Upper lobe of left lung (tissue), 6 donors: ENCODE data around the gene SPINK4. TPM values are rescaled to one million over a fixed set of nuclear protein-coding genes. Genes with fewer than 3 reads are reported as not detected.
A peak's percentile ranks its signal among the peaks of the same experiment; 100 is the strongest.

Experiments used
- ATAC-seq, 2 donors: fragments of 200-7000 bp; cut with Tn5 transposase; one replicate each; pipeline ENCODE4 v1.9.1; 2022; ENCODE audit warnings: mild to moderate bottlenecking in 2 of 2, moderate library complexity in 2 of 2; ENCODE audit not compliant: low FRiP score in 2 of 2
- DNase-seq, 2 donors: peaks; one replicate each; pipeline ENCODE4 v3.0.0-alpha.2; 2019 to 2020
- H3K27ac ChIP-seq, 4 donors: fragments of 200-600 bp; sonication (generic); one replicate each; pipeline ENCODE4 v1.5.1; 2016 to 2019
- H3K27me3 ChIP-seq, 4 donors: fragments of 200-600 bp; sonication (generic); one replicate each; pipeline ENCODE4 v1.5.1; 2017 to 2019
- H3K36me3 ChIP-seq, 4 donors: fragments of 200-600 bp; sonication (generic); one replicate each; pipeline ENCODE4 v1.5.1; 2016 to 2019
- H3K4me1 ChIP-seq, 4 donors: fragments of 200-600 bp; sonication (generic); one replicate each; pipeline ENCODE4 v1.5.1; 2018 to 2019
- H3K4me3 ChIP-seq, 4 donors: fragments of 200-600 bp; sonication (generic); one replicate each; pipeline ENCODE4 v1.5.1; 2017 to 2019; ENCODE audit warnings: mild to moderate bottlenecking in 2 of 4, moderate library complexity in 1 of 4
- H3K9me3 ChIP-seq, 4 donors: fragments of 200-600 bp; sonication (generic); one replicate each; pipeline ENCODE4 v1.5.1; 2018 to 2019
- EP300 ChIP-seq, 4 donors: sonication (generic); formaldehyde crosslinking; IDR thresholded peaks; one replicate each; pipeline ENCODE4 v1.5.1; 2017; ENCODE audit warnings: antibody characterized with exemption in 4 of 4, control low read depth in 2 of 4
- POLR2A ChIP-seq, 4 donors: fragments of 450-650 bp; IDR thresholded peaks; one replicate each; pipeline ENCODE4 v1.5.1; 2016 to 2017; ENCODE audit warnings: antibody characterized with exemption in 4 of 4, mild to moderate bottlenecking in 2 of 4
- POLR2AphosphoS5 ChIP-seq, 2 donors: sonication (generic); formaldehyde crosslinking; IDR thresholded peaks; one replicate each; pipeline ENCODE4 v1.5.1; 2017; ENCODE audit warnings: antibody characterized with exemption in 2 of 2
- WGBS, 2 donors: methylation state at CpG; one replicate each; pipeline ENCODE4 v1.1.5; 2017 to 2018; 5-methylcytosine and 5-hydroxymethylcytosine counted together
- total RNA-seq, 6 donors: library from RNA; depleted of rRNA in 4 of 6; stranded (reverse); fragments of >200 nt in 4 of 6; gene quantifications; one replicate each; pipeline versions ENCODE4 v1.1.0 to v1.2.1, GENCODE V29; 2016 to 2021
- TF ChIP-seq, protein P1 (sequence below), 6 experiments: fragments of 450-650 bp in 4 of 6; fragments of 200-600 bp in 2 of 6; sonication (generic) in 2 of 6; IDR thresholded peaks; one replicate each; pipeline ENCODE4 v1.5.1; 2016 to 2019; ENCODE audit warnings: antibody characterized with exemption in 6 of 6
- donor health status: DM: no; HTN: no; CAD: no; lungs with moderate emphysema.
- donor health status: DM: no; HTN: yes; CAD: no; lungs with severe emphysema.

The SPINK4 gene
- total RNA-seq, 6 donors from 2014 or later: not detected

DNA sequence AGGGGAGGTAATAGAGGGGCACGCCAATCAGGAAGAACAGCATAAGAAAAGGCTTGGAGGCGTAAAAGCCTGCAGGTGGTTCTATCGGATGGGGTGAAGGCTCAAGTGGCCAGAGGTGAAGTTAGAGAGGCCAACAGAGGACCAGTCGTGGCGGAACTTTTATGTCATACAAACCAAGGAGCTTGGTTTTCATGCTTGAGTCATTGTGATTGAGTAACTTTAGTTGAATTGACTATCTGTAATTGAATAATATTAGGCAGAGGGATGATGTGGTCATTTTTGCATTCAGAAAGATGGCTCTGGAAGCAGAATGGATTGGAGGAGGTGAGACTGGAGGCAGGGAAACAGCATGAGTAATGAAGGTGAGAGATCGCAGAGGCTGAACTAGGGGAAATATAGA is 7.2 kb upstream of the SPINK4 start:
- ATAC-seq (no peak), DNase-seq (no peak)
- 92 to 93% methylated on average over 6 of the region's 6 CpGs for WGBS, 2 donors

DNA sequence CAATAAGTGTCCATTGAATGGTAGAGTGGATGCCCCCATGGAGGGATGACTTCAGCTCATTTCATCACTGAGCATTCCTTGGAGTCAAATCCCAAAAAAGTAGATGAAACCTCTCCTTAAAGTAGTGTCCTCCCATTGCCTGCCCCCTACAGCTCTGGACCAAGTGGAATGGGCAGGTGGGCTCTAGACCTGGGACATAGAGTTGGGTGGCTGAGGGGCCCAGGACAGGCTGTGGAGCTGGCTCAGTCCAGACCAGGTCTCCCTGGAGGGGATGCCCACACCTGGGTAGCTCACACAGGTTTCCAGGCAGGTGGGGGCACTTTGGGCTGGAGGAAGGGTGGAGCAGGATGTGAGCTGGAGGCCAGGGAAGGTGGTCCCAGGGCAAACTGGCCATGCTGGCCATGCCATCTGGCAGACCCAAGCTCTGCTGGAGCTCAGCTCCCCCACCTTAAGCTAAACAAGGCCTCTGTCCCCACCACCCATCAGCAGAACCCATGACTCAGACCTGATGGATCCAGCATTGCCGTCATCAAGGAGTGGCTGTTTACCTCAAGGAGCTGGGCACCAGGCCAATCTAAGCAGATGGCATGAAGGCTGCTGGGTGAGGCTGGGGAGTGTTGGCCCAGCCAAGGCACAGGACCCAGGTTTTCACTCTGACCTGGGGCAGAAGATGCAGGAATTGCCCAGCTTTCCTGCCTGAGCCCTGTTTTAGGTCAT is 6.2 kb upstream of the SPINK4 start:
- ATAC-seq (peak; percentile 38 to 71), DNase-seq (peak; percentile 24 to 88)
- H3K9me3 ChIP-seq: no peaks in the 10 kb centered on the region
- peak; percentile 48 to 61 for TF ChIP-seq POLR2AphosphoS5 (IDR thresholded peaks at IDR 0.05)
- TF ChIP-seq, protein P1, sequence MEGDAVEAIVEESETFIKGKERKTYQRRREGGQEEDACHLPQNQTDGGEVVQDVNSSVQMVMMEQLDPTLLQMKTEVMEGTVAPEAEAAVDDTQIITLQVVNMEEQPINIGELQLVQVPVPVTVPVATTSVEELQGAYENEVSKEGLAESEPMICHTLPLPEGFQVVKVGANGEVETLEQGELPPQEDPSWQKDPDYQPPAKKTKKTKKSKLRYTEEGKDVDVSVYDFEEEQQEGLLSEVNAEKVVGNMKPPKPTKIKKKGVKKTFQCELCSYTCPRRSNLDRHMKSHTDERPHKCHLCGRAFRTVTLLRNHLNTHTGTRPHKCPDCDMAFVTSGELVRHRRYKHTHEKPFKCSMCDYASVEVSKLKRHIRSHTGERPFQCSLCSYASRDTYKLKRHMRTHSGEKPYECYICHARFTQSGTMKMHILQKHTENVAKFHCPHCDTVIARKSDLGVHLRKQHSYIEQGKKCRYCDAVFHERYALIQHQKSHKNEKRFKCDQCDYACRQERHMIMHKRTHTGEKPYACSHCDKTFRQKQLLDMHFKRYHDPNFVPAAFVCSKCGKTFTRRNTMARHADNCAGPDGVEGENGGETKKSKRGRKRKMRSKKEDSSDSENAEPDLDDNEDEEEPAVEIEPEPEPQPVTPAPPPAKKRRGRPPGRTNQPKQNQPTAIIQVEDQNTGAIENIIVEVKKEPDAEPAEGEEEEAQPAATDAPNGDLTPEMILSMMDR (IDR thresholded peaks at IDR 0.05): no peak
- peak in 1 of 4 donors; percentile 53 for TF ChIP-seq EP300 (IDR thresholded peaks at IDR 0.05)
- no peak for TF ChIP-seq POLR2A (IDR thresholded peaks at IDR 0.05)
- H3K27ac ChIP-seq: peak overlapping the region in 2 of 4 donors; percentile 37 to 52
- H3K27me3 ChIP-seq: no peaks in the 10 kb centered on the region
- no peaks in the 10 kb centered on the region for H3K36me3 ChIP-seq
- 23% methylated on average over 1 of the region's 1 CpG; no CpG with 5 or more reads in 1 of the 2 donors for WGBS, 2 donors
- peaks cover 0 to 17% (median 7%) of the 10 kb centered on the region in 4 donors for H3K4me1 ChIP-seq
- H3K4me3 ChIP-seq: no peak overlapping the region

More for the DNA sequence above, 7.2 kb upstream of the SPINK4 start:
- H3K4me1 ChIP-seq: peaks cover 0 to 17% (median 7%) of the 10 kb centered on the region in 4 donors
- no peaks in the 10 kb centered on the region for H3K27me3 ChIP-seq
- H3K27ac ChIP-seq: no peak overlapping the region
- TF ChIP-seq EP300 (IDR thresholded peaks at IDR 0.05): no peak
- TF ChIP-seq POLR2A (IDR thresholded peaks at IDR 0.05): no peak
- TF ChIP-seq, protein P1 (IDR thresholded peaks at IDR 0.05): no peak
- TF ChIP-seq POLR2AphosphoS5 (IDR thresholded peaks at IDR 0.05): no peak
- H3K36me3 ChIP-seq: no peaks in the 10 kb centered on the region
- no peak overlapping the region for H3K4me3 ChIP-seq
- no peaks in the 10 kb centered on the region for H3K9me3 ChIP-seq

DNA sequence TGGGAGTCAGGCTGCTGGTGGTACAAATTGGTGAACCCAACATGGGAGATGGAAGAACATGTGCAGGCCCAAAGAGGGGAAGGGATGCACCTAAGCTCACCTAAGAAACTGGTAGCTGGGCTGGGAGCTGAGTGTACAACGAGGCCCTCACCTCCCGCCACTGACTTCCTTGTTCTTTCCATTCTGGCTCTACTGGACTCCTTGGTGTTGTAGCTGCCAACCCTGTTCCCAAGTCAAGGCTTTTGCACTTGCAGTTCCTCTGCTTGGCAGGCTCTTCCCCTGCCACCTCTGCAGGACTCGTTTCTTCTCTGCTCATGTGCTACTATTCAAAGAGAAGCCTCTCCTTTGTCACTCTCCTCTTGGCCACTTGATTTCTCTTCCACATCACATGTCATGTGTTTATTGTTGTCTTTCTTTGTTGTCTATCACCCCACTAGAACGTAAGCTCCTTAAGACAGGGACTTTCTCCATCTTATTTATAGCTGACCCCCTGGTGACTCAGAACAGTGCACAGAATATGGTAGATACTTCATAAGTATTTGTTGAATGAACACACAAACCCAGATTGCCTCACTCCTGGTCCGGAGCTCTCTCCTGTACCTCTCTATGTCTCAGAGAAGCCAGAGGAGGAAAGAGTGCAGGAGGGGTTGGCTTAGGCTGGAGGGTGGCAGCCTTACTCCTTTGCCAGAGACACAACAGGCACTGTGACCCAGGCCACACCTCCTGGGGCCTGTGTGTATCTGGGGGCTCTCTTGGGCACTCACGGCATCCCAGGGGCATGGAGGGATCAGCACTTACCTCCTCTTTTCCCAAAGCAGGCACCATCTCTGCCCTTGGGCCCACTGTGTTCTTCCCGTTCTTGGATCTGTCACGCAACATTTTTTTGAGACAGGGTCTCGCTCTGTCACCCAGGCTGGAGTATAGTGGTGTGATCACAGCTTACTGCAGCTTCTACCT is 5.2 kb upstream of the SPINK4 start:
- TF ChIP-seq, protein P1 (IDR thresholded peaks at IDR 0.05): no peak
- TF ChIP-seq POLR2AphosphoS5 (IDR thresholded peaks at IDR 0.05): no peak
- TF ChIP-seq EP300 (IDR thresholded peaks at IDR 0.05): no peak
- no peak for TF ChIP-seq POLR2A (IDR thresholded peaks at IDR 0.05)
- 70 to 84% methylated on average over 8 to 9 of the region's 9 CpGs for WGBS, 2 donors
- DNase-seq (no peak), ATAC-seq (no peak)
- no peak overlapping the region for H3K4me3 ChIP-seq
- peak overlapping the region in 2 of 4 donors; percentile 37 to 52 for H3K27ac ChIP-seq
- no peaks in the 10 kb centered on the region for H3K27me3 ChIP-seq
- no peaks in the 10 kb centered on the region for H3K9me3 ChIP-seq
- H3K36me3 ChIP-seq: no peaks in the 10 kb centered on the region
- peaks cover 0 to 14% (median 6%) of the 10 kb centered on the region in 4 donors for H3K4me1 ChIP-seq

DNA sequence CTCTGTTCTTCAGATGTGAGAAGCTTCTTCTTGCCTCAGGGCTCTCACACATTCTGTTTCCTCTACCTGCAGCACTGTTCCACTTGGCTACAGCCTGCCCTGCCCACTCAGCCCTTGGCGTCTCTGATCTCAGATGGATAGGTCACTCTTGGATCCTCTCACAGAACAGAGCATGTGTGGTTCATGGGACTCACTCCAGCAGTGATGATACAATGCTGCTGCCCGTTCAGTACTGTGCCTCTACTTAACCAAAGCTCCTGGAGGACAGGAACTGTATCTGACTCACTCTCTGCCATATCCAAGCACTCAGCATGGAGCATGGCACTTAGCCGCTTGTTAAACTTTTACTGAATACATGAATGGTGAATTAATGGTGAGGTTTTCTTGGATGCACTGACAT is 3.4 kb upstream of the SPINK4 start:
- TF ChIP-seq POLR2A (IDR thresholded peaks at IDR 0.05) (no peak), POLR2AphosphoS5 (IDR thresholded peaks at IDR 0.05) (no peak), EP300 (IDR thresholded peaks at IDR 0.05) (no peak)
- TF ChIP-seq, protein P1 (IDR thresholded peaks at IDR 0.05): no peak
- WGBS, 2 donors: 70 to 84% methylated on average over 3 of the region's 3 CpGs
- Histone ChIP-seq H3K4me3 (no peak overlapping the region), H3K9me3 (no peaks in the 10 kb centered on the region), H3K27me3 (no peaks in the 10 kb centered on the region), H3K36me3 (no peaks in the 10 kb centered on the region), H3K27ac (no peak overlapping the region), H3K4me1 (peaks cover 0 to 14% (median 6%) of the 10 kb centered on the region in 4 donors)
- ATAC-seq (no peak), DNase-seq (no peak)
